GM10266 (cell line): ENCODE data around the gene LPCAT2.

Experiments used
- DNase-seq: peaks from one replicate; pipeline ENCODE4 v3.0.0; 2012; ENCODE audit errors: extremely low spot score
- TF ChIP-seq, protein P1 (sequence below): IDR thresholded peaks from 2 replicates; pipeline ENCODE4 v1.5.1; 2012; ENCODE audit warnings: mild to moderate bottlenecking, low read depth; ENCODE audit not compliant: control insufficient read depth, insufficient read depth; ENCODE audit errors: missing control alignments

The LPCAT2 gene

GRCh38 chr16:55492756-55493380, 16.0 kb upstream of the LPCAT2 start:
- TF ChIP-seq, protein P1, sequence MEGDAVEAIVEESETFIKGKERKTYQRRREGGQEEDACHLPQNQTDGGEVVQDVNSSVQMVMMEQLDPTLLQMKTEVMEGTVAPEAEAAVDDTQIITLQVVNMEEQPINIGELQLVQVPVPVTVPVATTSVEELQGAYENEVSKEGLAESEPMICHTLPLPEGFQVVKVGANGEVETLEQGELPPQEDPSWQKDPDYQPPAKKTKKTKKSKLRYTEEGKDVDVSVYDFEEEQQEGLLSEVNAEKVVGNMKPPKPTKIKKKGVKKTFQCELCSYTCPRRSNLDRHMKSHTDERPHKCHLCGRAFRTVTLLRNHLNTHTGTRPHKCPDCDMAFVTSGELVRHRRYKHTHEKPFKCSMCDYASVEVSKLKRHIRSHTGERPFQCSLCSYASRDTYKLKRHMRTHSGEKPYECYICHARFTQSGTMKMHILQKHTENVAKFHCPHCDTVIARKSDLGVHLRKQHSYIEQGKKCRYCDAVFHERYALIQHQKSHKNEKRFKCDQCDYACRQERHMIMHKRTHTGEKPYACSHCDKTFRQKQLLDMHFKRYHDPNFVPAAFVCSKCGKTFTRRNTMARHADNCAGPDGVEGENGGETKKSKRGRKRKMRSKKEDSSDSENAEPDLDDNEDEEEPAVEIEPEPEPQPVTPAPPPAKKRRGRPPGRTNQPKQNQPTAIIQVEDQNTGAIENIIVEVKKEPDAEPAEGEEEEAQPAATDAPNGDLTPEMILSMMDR = no peak
- DNase-seq = no peak

DNA sequence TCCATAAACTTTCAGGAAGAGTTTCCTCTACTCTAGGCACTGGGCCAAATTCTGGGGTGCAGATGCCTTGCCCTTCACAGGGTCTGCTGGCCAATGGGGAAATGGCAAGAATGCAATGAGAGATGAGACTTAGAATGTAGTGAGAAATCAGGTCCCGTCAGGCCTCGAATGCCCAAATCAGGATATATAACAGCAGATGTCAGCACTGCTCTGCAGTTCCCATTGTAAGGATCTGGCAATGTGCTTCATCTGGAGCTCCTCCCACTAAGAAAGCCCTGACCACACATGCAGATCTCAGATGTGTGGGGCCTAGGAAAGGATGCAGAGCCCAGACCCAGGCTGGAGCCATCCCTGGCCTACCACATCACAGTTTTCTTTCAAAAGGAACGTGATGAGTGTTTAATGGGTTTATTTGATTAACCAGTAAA, 13.9 kb upstream of the LPCAT2 start:
- TF ChIP-seq, protein P1 = no peak
- no peak for DNase-seq

DNA sequence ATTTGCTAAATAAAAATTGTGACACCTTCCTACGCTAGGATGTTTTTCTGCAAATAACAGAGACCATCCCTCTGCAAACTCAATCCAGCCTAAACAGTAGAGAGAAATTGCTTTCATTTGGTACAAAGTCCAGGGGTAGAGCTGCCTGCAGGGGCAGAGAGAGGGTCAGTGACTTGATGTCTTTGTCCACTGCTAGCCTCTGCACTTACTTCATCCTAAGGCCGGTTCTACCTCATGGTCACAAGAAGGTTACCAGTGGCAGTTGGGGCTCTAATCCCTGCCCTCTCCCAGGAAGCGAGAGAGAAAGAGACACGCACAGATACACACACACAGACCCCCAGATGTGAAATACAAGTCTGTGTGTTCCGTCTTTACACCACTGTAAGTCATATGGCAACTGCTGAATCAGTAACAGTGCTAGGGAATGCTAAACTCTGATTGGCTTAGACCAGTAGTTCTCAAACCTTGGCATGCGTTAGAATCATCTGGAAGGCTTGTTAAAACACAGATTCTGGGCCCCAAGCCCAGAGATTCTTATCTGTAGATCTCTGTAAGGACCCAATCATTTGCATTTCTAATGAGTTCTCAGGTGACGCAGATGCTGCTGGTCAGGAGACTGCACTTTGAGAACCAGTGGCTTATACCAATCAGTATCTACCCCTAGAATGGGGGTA, 13.1 kb upstream of the LPCAT2 start:
- TF ChIP-seq, protein P1 = no peak
- no peak for DNase-seq

DNA sequence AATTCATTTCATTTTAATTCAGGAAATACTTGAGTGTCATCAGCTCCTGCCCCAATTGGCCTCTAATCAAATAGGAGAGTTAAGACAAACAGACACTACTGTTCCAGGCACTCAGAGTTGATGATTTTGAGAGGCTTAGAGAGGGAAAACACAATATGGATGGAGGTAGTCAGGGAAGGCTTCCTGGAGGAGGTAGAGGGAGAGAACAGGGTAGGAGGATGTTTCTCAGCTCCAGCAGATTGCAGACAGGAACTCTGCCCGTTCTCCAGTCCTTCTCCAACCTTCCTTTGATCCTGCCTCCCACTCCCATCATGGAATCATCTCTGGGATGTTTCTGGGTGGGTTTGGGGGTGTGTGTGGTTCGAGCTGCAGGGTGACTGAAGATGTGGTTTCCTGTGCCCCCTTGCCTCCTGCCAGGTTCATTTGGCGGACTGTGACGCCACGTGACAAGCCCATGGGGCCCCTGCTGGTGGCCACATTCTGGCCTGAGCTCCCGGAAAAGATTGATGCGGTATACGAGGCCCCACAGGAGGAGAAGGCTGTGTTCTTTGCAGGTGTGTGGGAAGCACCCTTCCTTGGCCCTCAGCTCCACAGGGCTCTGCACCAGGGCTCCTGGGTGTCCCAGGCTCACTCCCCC, 12.2 kb upstream of the LPCAT2 start:
- TF ChIP-seq, protein P1 = no peak
- DNase-seq = no peak

DNA sequence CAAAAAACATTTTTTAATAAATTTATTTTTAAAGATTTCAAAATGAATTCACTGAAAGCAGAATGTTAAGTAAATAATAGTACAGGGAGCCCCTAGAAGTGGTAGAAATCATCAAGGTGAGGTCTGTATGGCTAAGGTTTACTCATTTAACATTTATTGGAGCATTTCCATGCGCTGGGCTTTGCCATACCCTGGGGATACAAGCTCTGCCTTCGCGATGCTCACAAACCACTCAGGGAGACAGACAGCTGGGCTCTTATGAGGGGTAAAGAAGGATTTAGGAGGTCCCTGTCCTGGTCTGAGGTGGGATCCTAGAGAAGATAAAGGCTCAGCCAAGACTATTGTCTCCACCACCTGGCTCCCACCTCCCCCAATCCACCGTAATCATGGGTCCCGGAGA, 11.3 kb upstream of the LPCAT2 start:
- no peak for DNase-seq
- TF ChIP-seq, protein P1 = no peak

GRCh38 chr16:55498101-55498500, 10.8 kb upstream of the LPCAT2 start:
- DNase-seq = no peak
- TF ChIP-seq, protein P1 = no peak

DNA sequence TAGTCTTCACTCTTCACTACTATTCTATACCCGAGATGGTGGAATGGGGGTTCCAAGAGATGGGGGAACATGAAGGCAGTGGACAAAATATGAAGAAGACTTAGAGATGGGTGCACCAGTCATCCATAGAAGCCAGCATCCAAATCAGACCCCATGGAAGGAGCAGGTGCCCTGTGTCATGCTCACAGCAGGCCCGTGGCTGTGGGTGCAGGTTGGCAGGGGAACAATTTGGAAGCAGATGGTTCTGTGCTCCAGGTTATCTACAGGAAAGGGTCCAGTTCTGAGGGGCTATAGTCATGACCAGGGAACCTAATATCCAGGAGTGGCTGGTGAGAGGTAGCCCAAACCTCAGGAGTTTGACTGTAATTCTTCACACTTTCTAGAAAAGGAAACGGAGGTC, 9.6 kb upstream of the LPCAT2 start:
- TF ChIP-seq, protein P1 = no peak
- no peak for DNase-seq
